Dedifferentiated amniotic fluid mesenchymal stem cell (primary cell): Measurements from ENCODE around the gene KISS1R.
"Not testable (repeated sequence)": the region's sequence is repeated elsewhere in the genome, so short reads cannot be mapped to it uniquely, and the experiment has no call there.

ENCODE experiments used
- DNase-seq: peaks from one replicate; pipeline ENCODE4 v3.0.0-alpha.2; 2016; ENCODE audit errors: extremely low spot score

Gene KISS1R

GRCh38 chr19:953445-954271 lies 36.5 kb downstream of the KISS1R start:
- DNase-seq: no peak

- DNase-seq: no peak
Measured at GRCh38 chr19:954272-954671, 37.1 kb downstream of the KISS1R start.

GRCh38 chr19:954672-955494 lies 37.8 kb downstream of the KISS1R start:
- no peak for DNase-seq

- no peak for DNase-seq
Measured at GRCh38 chr19:955803-956765, 39.0 kb downstream of the KISS1R start.

GRCh38 chr19:956766-957440 lies 39.8 kb downstream of the KISS1R start:
- no peak for DNase-seq

- DNase-seq: not testable (repeated sequence)
Measured at GRCh38 chr19:957578-957977, 40.4 kb downstream of the KISS1R start.

- no peak for DNase-seq
Measured at GRCh38 chr19:958967-959855, 42.1 kb downstream of the KISS1R start.

- no peak for DNase-seq
Measured at GRCh38 chr19:960020-960419, 42.9 kb downstream of the KISS1R start.

GRCh38 chr19:960601-960938 lies 43.4 kb downstream of the KISS1R start:
- DNase-seq: no peak

GRCh38 chr19:961866-962620 lies 44.9 kb downstream of the KISS1R start:
- peak; percentile 22 for DNase-seq

- DNase-seq: no peak
Measured at GRCh38 chr19:962683-963400, 45.7 kb downstream of the KISS1R start.

GRCh38 chr19:963486-963951 lies 46.4 kb downstream of the KISS1R start:
- DNase-seq: no peak

- DNase-seq: no peak
Measured at GRCh38 chr19:964116-964520, 47.0 kb downstream of the KISS1R start.

- DNase-seq: no peak
Measured at GRCh38 chr19:964761-965694, 47.9 kb downstream of the KISS1R start.

- DNase-seq: no peak
Measured at GRCh38 chr19:966485-967088, 49.5 kb downstream of the KISS1R start.
